PC-9 (cell line): Measurements from ENCODE around the gene FCHO2.

Experiments
- CTCF ChIP-seq: fragments of 200-600 bp; sonication (generic); conservative IDR thresholded peaks from 2 replicates; pipeline ENCODE4 v1.6.1; 2017; ENCODE audit warnings: mixed run types, antibody characterized with exemption, mild to moderate bottlenecking, moderate library complexity
- EZH2 ChIP-seq: fragments of 200-600 bp; sonication (generic); IDR thresholded peaks from 2 replicates; pipeline ENCODE4 v1.8.0; 2017; ENCODE audit warnings: antibody characterized with exemption, low read depth

GRCh38 chr5:73097740-73098139, 141.9 kb downstream of the FCHO2 start:
- TF ChIP-seq CTCF = no peak
- TF ChIP-seq EZH2 = no peak
